ENCODE data around the gene PDPN.

- no peak for TF ChIP-seq CEBPB (tag; IDR thresholded peaks at IDR 0.05)
- no peak for TF ChIP-seq ETS1 (conservative IDR thresholded peaks at IDR 0.05; ENCODE audit: control insufficient read depth, low read depth, low read length)
- TF ChIP-seq PRDM10 (IDR thresholded peaks at IDR 0.05; ENCODE audit: partially characterized antibody), result no peak
- TF ChIP-seq FOXJ3 (CRISPR knock-in tag; IDR thresholded peaks at IDR 0.05), result no peak
- no peak for TF ChIP-seq NONO (IDR thresholded peaks at IDR 0.05; ENCODE audit: low read depth in 2 of 2, low read length in 1 of 2)
- TF ChIP-seq SIX5 (IDR thresholded peaks at IDR 0.05; ENCODE audit: borderline replicate concordance in 1 of 2, insufficient read depth in 1 of 2, low read depth in 1 of 2, low read length in 2 of 2), result no peak
- TF ChIP-seq POLR2G (IDR thresholded peaks at IDR 0.05; ENCODE audit: low read depth, low read length), result no peak
- TF ChIP-seq ZSCAN29 (IDR thresholded peaks at IDR 0.05), result no peak
- TF ChIP-seq PML (IDR thresholded peaks at IDR 0.05; ENCODE audit: low read length), result no peak
- TF ChIP-seq CTCF (IDR thresholded peaks at IDR 0.05 in 2 of 3, conservative IDR thresholded peaks at IDR 0.05 in 1 of 3; ENCODE audit: insufficient read depth in 2 of 3, low read depth in 1 of 3, low read length in 3 of 3), result no peak
These were observed 37.2 kb downstream of the PDPN start for GRCh38 chr1:13620825-13621224.

Measured in K562 (cell line).